ENCODE results near the gene SULT4A1. TPM values are rescaled to one million over a fixed set of nuclear protein-coding genes. Genes with fewer than 3 reads are reported as not detected.

SULT4A1 gene
- total RNA-seq, 1 donor from 2014 or later = 5.9 TPM

DNA sequence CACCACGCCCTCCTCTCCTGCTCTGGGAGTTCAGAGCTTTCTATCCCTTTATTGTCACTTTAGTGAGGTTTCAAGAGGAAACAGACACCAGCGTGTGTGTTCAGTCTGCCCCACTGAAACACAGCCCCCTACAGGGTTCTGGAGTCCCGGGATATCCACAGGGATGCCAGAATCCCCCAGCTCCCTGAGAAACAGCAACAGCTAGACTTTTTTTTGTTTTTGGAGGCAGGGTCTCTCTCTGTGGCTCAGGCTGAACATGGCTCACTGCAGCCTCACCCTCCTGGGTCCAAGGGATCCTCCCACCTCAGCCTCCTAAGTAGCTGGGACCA is 10.4 kb downstream of the SULT4A1 start:
- Histone ChIP-seq H2AFZ (ENCODE audit: low read depth, low read length) (no peak overlapping the region), H3K27ac (ENCODE audit: low read depth, low read length) (no peak overlapping the region), H3K79me2 (ENCODE audit: insufficient read depth, low read length) (no peaks in the 10 kb centered on the region), H3K9me3 (ENCODE audit: insufficient read depth, low read depth, low read length) (no peaks in the 10 kb centered on the region), H3K4me2 (ENCODE audit: low read length) (no peak overlapping the region), H3K36me3 (ENCODE audit: insufficient read depth, low read length) (no peaks in the 10 kb centered on the region), H3K9ac (ENCODE audit: low read length) (no peak overlapping the region), H3K4me1 (ENCODE audit: insufficient read depth, low read length) (no peaks in the 10 kb centered on the region), H3K27me3 (ENCODE audit: insufficient read depth, low read length) (peaks cover 4% of the 10 kb centered on the region), H3K4me3 (ENCODE audit: insufficient read depth, low read depth, low read length) (no peak overlapping the region), H4K20me1 (ENCODE audit: insufficient read depth, low read length) (peaks cover 57% of the 10 kb centered on the region)
- no peak for DNase-seq (ENCODE audit: low read depth)
- FAIRE-seq = no peak
- Mint-ChIP-seq H3K9me3 (ENCODE audit: unreplicated experiment) (peaks cover 2% of the 10 kb centered on the region), H3K4me3 (ENCODE audit: unreplicated experiment) (no peak overlapping the region), H3K36me3 (ENCODE audit: low read depth, unreplicated experiment) (peaks cover 2% of the 10 kb centered on the region), H3K4me1 (ENCODE audit: low read depth, unreplicated experiment) (no peaks in the 10 kb centered on the region), H3K27me3 (ENCODE audit: low read depth, unreplicated experiment) (peaks cover 13% of the 10 kb centered on the region), H3K27ac (ENCODE audit: unreplicated experiment) (no peak overlapping the region)
- TF ChIP-seq, protein P1, sequence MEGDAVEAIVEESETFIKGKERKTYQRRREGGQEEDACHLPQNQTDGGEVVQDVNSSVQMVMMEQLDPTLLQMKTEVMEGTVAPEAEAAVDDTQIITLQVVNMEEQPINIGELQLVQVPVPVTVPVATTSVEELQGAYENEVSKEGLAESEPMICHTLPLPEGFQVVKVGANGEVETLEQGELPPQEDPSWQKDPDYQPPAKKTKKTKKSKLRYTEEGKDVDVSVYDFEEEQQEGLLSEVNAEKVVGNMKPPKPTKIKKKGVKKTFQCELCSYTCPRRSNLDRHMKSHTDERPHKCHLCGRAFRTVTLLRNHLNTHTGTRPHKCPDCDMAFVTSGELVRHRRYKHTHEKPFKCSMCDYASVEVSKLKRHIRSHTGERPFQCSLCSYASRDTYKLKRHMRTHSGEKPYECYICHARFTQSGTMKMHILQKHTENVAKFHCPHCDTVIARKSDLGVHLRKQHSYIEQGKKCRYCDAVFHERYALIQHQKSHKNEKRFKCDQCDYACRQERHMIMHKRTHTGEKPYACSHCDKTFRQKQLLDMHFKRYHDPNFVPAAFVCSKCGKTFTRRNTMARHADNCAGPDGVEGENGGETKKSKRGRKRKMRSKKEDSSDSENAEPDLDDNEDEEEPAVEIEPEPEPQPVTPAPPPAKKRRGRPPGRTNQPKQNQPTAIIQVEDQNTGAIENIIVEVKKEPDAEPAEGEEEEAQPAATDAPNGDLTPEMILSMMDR (IDR thresholded peaks at IDR 0.05; ENCODE audit: insufficient read depth, low read depth, low read length) = no peak
- no peak for TF ChIP-seq EZH2 (IDR thresholded peaks at IDR 0.05; ENCODE audit: insufficient read depth, low read length)

DNA sequence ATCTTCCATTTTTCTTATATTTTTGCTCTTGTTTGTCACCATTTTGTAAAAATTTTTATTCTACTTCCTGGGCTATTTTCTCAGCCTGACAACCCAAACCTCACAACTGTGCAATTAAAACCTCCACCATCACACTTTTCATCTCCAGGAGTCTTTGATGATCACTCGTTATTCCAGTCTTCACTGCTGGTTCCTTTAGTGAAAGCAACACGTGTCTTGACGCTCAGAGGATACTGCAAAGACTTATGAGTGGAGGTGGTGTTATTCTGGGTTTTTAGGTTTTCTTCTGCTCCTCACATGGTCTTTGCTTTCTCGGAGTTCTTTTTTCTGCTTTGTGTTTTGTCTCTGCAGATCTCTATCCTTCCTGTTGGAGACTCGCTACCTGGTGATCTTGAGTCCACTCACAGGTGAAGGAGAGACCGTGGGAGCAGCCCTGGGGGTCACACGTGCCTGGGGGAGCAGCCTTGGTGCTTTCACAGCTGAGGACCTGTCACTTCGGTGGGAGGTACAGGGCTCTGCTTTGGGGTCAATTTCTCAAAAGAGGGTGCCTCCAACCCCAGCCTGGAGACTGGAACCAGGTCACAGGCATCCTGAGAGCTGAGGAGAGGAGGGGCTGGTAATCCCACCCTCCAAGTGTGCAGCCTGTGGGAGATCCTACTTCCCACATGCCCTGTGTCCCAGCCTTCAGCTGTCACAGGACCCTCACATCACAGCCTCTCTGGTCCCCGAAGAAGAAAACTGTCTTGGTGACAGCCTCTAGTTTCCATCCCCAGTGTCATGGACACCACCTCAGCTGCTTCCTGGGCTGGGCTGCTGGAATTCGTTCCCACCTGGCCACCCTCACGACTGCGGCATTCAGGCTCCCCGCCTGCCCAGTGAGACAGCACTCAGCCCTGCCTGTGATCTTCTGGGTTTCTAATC is 11.0 kb downstream of the SULT4A1 start:
- TF ChIP-seq, protein P1 (IDR thresholded peaks at IDR 0.05; ENCODE audit: insufficient read depth, low read depth, low read length) = no peak
- TF ChIP-seq EZH2 (IDR thresholded peaks at IDR 0.05; ENCODE audit: insufficient read depth, low read length) = no peak
- no peak overlapping the region for H3K4me3 ChIP-seq (ENCODE audit: insufficient read depth, low read depth, low read length)
- Mint-ChIP-seq H3K9me3 (ENCODE audit: unreplicated experiment) (no peaks in the 10 kb centered on the region), H3K27me3 (ENCODE audit: low read depth, unreplicated experiment) (peaks cover 16% of the 10 kb centered on the region), H3K4me3 (ENCODE audit: unreplicated experiment) (no peak overlapping the region), H3K36me3 (ENCODE audit: low read depth, unreplicated experiment) (peaks cover 3% of the 10 kb centered on the region), H3K27ac (ENCODE audit: unreplicated experiment) (no peak overlapping the region), H3K4me1 (ENCODE audit: low read depth, unreplicated experiment) (peaks cover 2% of the 10 kb centered on the region)
- no peaks in the 10 kb centered on the region for H3K36me3 ChIP-seq (ENCODE audit: insufficient read depth, low read length)
- H3K9ac ChIP-seq (ENCODE audit: low read length) = no peak overlapping the region
- no peak overlapping the region for H3K4me2 ChIP-seq (ENCODE audit: low read length)
- no peak for FAIRE-seq
- DNase-seq (ENCODE audit: low read depth) = no peak
- H3K9me3 ChIP-seq (ENCODE audit: insufficient read depth, low read depth, low read length) = no peaks in the 10 kb centered on the region
- peaks cover 4% of the 10 kb centered on the region for H3K27me3 ChIP-seq (ENCODE audit: insufficient read depth, low read length)
- H3K27ac ChIP-seq (ENCODE audit: low read depth, low read length) = no peak overlapping the region
- peaks cover 63% of the 10 kb centered on the region for H4K20me1 ChIP-seq (ENCODE audit: insufficient read depth, low read length)
- no peaks in the 10 kb centered on the region for H3K79me2 ChIP-seq (ENCODE audit: insufficient read depth, low read length)
- H3K4me1 ChIP-seq (ENCODE audit: insufficient read depth, low read length) = no peaks in the 10 kb centered on the region
- H2AFZ ChIP-seq (ENCODE audit: low read depth, low read length) = no peak overlapping the region

DNA sequence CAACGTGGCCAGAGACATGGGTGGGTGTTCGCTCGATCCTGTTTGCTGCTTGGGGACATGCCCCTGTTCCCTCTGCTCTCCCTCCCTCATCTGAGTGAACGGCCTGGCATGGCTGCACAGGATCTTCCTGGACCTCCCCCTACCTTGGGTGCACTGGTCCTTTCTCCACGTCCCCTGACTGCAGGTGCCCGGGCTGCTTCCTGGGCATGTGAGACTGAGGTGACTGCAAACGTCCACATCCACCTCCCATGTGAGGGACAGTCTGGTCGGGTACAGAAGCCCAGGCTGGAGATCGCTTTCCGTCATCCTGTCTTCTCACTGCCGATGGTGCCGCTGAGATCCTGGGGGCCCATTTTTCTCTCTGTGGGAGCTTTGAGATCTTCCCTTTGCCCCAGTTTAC is 11.8 kb downstream of the SULT4A1 start:
- Mint-ChIP-seq H3K27ac (ENCODE audit: unreplicated experiment) (no peak overlapping the region), H3K9me3 (ENCODE audit: unreplicated experiment) (no peaks in the 10 kb centered on the region), H3K27me3 (ENCODE audit: low read depth, unreplicated experiment) (peaks cover 18% of the 10 kb centered on the region), H3K4me1 (ENCODE audit: low read depth, unreplicated experiment) (peaks cover 6% of the 10 kb centered on the region), H3K4me3 (ENCODE audit: unreplicated experiment) (no peak overlapping the region), H3K36me3 (ENCODE audit: low read depth, unreplicated experiment) (peaks cover 2% of the 10 kb centered on the region)
- no peak overlapping the region for H3K9ac ChIP-seq (ENCODE audit: low read length)
- H3K4me3 ChIP-seq (ENCODE audit: insufficient read depth, low read depth, low read length) = no peak overlapping the region
- no peak overlapping the region for H3K4me2 ChIP-seq (ENCODE audit: low read length)
- no peak overlapping the region for H2AFZ ChIP-seq (ENCODE audit: low read depth, low read length)
- H3K27ac ChIP-seq (ENCODE audit: low read depth, low read length) = no peak overlapping the region
- TF ChIP-seq, protein P1 (IDR thresholded peaks at IDR 0.05; ENCODE audit: insufficient read depth, low read depth, low read length) = no peak
- TF ChIP-seq EZH2 (IDR thresholded peaks at IDR 0.05; ENCODE audit: insufficient read depth, low read length) = no peak
- no peak for FAIRE-seq
- H3K79me2 ChIP-seq (ENCODE audit: insufficient read depth, low read length) = no peaks in the 10 kb centered on the region
- H3K36me3 ChIP-seq (ENCODE audit: insufficient read depth, low read length) = no peaks in the 10 kb centered on the region
- no peak for DNase-seq (ENCODE audit: low read depth)
- H3K4me1 ChIP-seq (ENCODE audit: insufficient read depth, low read length) = no peaks in the 10 kb centered on the region
- peaks cover 4% of the 10 kb centered on the region for H3K27me3 ChIP-seq (ENCODE audit: insufficient read depth, low read length)
- peaks cover 64% of the 10 kb centered on the region for H4K20me1 ChIP-seq (ENCODE audit: insufficient read depth, low read length)
- no peaks in the 10 kb centered on the region for H3K9me3 ChIP-seq (ENCODE audit: insufficient read depth, low read depth, low read length)
